HG03097 (cell line): ENCODE data around the gene XDH.

Experiments used
- ATAC-seq: cut with Tn5 transposase; IDR thresholded peaks from one replicate; pipeline ENCODE4 v1.9.1; 2021; ENCODE audit not compliant: unreplicated experiment, low FRiP score

Gene XDH

GRCh38 chr2:31296641-31297287, 117.8 kb downstream of the XDH start:
- ATAC-seq, result no peak

- ATAC-seq, result no peak
Measured at GRCh38 chr2:31294196-31294595, 120.3 kb downstream of the XDH start.

GRCh38 chr2:31287654-31288053, 126.9 kb downstream of the XDH start:
- ATAC-seq, result no peak

DNA sequence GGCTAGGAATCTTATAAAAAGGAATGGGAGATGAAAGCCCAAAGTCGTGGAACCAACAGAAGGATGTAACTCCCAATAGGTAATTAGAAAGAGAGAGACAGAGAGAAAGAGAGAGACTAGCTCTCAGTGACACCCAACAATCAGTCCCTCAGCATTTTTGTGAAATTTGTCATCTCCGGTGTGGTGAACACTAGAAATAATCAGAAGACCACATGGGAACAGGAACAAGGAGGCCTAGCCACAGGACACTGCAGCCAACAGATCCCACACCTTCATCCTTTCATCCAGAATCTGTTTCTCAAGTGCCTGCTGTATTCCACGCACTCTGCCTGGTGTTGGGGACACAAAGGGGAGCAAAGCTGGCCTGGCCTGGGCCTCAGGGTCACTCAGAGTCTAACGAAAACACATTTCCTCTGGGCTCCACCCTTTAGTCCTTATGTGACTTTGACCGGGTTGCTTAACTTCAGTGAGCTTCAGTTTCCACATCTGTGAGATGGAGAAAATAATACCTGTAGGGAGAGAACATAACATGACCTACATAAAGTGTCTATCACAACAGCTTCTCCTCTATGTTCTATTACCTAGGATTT, 127.5 kb downstream of the XDH start:
- no peak for ATAC-seq

DNA sequence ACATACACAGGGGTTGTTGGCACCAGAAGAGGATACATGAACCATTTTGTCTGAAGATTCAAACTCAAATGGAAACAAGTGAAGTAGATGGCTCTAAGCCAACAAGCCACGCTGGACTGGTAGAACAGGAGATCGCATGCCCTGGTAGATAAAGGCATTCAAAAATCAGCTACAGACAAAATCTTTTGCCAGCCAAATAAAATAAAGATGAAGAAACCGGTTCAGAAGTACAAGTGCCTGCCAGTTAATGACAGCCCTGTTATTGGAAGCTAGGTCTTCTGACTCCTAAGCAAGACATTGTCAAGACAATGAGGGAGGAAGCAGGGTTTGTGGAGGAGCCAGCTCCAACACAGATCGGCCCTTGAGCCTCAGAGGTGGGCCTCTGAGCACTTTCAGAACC, 128.3 kb downstream of the XDH start:
- ATAC-seq, result no peak
